Body of pancreas (tissue), 4 donors: ENCODE measurements around the gene SAPCD2. TPM values are rescaled to one million over a fixed set of nuclear protein-coding genes. Genes with fewer than 3 reads are reported as not detected.

ENCODE experiments used
- ATAC-seq: fragments of 150-250 bp; one replicate; pipeline ENCODE4 v1.9.1; 2016
- DNase-seq, 4 donors: peaks; one replicate each; pipeline ENCODE4 v3.0.0-alpha.2; 2019
- H3K27ac ChIP-seq, 4 donors: fragments of 200-600 bp; sonication (generic); 1 replicate in 3 of 4; 2 replicates in 1 of 4; pipeline versions ENCODE4 v1.5.1 to v1.6.1; 2016 to 2019; ENCODE audit warnings: mild to moderate bottlenecking in 1 of 4, mixed read lengths in 1 of 4, moderate library complexity in 1 of 4
- H3K27me3 ChIP-seq, 2 donors: fragments of 200-600 bp; sonication (generic); one replicate each; pipeline ENCODE4 v1.6.0; 2016; ENCODE audit warnings: mild to moderate bottlenecking in 1 of 2
- H3K36me3 ChIP-seq, 2 donors: fragments of 200-600 bp; sonication (generic); replicated peaks in 1 of 2; 2 replicates each; pipeline ENCODE4 v1.5.1; 2016; ENCODE audit warnings: low read depth in 2 of 2; ENCODE audit not compliant: insufficient read depth in 1 of 2
- H3K4me1 ChIP-seq: fragments of 200-600 bp; sonication (generic); one replicate; pipeline ENCODE4 v1.6.0; 2016
- H3K4me3 ChIP-seq, 2 donors: fragments of 200-600 bp; sonication (generic); 1 replicate in 1 of 2; 2 replicates in 1 of 2; pipeline ENCODE4 v1.5.1; 2016 to 2019
- H3K9me3 ChIP-seq, 3 donors: fragments of 200-600 bp; sonication (generic); 1 replicate in 2 of 3; 2 replicates in 1 of 3; pipeline ENCODE4 v1.5.1; 2016
- POLR2A ChIP-seq, 3 donors: fragments of 450-650 bp; IDR thresholded peaks; one replicate each; pipeline ENCODE4 v1.6.1; 2016; ENCODE audit warnings: antibody characterized with exemption in 3 of 3, mild to moderate bottlenecking in 2 of 3
- WGBS, 2 donors: methylation state at CpG; one replicate each; pipeline ENCODE4 v1.1.5; 2017; 5-methylcytosine and 5-hydroxymethylcytosine counted together
- intact Hi-C: fragments of 100-400 bp; cut with DNase I; formaldehyde crosslinking; loops from one replicate; pipeline ENCODE4 v1.15.1; 2023
- total RNA-seq, 2 donors: library from RNA; depleted of rRNA; stranded (reverse); fragments of >200 nt; gene quantifications; one replicate each; pipeline ENCODE4 v1.1.0, GENCODE V29; 2016
- TF ChIP-seq, protein P1 (sequence below), 7 experiments: fragments of 450-650 bp in 4 of 7; fragments of 200-600 bp in 3 of 7; sonication (generic) in 3 of 7; IDR thresholded peaks; one replicate each; pipeline ENCODE4 v1.5.1; 2016 to 2019; ENCODE audit warnings: antibody characterized with exemption in 7 of 7

The SAPCD2 gene
- total RNA-seq, 2 donors from 2014 or later, result 0.66 to 0.78 TPM

DNA sequence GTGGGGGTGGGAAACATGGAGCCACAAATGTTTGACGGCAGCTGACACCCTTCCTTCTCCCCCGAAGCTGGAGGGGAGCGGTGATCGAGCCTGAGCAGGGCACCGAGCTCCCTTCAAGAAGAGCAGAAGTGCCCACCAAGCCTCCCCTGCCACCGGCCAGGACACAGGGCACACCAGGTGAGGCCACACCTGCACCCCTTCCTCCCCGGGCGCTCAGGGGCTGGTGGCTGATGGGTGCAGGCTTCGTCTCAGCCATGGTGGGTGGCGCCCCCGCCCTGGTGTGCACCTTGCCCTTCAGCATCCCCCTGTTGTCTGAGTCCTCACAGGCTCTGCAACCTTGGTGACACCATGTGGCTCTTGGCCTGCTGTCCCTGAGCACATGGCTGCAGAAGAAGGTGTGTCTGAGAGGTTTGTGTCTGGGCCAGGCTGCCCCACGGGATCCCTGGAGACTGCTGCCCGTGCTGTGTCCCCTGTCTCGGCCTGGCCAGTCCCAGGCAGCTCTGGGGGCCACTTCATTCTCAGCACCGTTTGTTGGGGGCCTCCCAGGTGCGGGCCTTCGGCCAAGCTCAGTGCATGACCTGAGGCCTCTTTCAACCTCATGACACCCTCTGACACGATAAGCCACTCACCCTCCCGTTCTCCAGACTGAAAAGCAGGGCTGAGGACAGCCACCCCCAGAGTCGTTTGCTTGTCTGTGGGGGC, 27.6 kb upstream of the SAPCD2 start:
- peaks cover 9 to 21% of the 10 kb centered on the region in 2 donors for H3K36me3 ChIP-seq
- no peak overlapping the region for H3K4me3 ChIP-seq
- no peak overlapping the region for H3K27ac ChIP-seq
- no peaks in the 10 kb centered on the region for H3K4me1 ChIP-seq
- DNase-seq (no peak), ATAC-seq (no peak)
- H3K9me3 ChIP-seq, result no peaks in the 10 kb centered on the region
- no peaks in the 10 kb centered on the region for H3K27me3 ChIP-seq
- intact Hi-C loops, result no loop called here
- TF ChIP-seq, protein P1, sequence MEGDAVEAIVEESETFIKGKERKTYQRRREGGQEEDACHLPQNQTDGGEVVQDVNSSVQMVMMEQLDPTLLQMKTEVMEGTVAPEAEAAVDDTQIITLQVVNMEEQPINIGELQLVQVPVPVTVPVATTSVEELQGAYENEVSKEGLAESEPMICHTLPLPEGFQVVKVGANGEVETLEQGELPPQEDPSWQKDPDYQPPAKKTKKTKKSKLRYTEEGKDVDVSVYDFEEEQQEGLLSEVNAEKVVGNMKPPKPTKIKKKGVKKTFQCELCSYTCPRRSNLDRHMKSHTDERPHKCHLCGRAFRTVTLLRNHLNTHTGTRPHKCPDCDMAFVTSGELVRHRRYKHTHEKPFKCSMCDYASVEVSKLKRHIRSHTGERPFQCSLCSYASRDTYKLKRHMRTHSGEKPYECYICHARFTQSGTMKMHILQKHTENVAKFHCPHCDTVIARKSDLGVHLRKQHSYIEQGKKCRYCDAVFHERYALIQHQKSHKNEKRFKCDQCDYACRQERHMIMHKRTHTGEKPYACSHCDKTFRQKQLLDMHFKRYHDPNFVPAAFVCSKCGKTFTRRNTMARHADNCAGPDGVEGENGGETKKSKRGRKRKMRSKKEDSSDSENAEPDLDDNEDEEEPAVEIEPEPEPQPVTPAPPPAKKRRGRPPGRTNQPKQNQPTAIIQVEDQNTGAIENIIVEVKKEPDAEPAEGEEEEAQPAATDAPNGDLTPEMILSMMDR (IDR thresholded peaks at IDR 0.05), result no peak
- no peak for TF ChIP-seq POLR2A (IDR thresholded peaks at IDR 0.05)
- whole genome bisulfite sequencing, 2 donors, result 86 to 90% methylated on average over 5 to 20 of the region's 20 CpGs

DNA sequence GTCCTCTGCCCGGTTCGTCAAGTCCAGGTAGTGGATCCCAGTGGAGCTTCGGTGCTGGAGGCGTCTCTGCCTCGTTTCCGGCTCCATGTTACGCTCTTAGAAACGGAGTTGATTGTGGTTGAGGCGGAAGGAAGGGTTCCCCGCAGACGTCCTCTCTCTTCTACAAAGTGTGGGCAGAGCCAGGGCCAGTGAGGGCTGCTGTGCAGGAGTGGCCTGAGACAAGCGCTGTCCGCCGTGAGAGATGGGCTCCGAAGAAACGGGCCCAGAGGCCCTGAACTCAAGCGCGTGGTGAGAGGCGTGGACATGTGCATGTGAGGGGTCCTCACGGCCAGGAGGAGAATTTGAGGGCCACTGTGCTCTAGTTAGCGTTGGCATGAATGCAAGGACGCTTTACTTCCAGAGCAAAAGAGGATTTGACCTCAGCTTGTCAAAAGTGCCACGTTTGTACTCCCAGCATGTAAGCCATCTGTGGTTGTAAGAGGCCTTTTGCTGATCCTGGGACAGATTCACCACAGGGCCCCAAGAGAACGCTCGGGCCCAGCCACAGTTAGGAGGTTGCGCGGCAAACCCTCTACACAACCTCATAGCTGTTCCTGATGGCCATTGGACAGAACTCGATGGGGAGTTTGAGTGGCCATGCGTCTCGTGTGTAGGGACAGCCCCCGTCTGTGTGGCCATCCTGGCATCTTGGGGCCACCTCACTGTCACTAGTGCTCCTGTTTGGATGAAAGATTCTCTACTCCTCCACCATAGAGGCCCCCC, 26.6 kb upstream of the SAPCD2 start:
- no peak overlapping the region for H3K4me3 ChIP-seq
- no peaks in the 10 kb centered on the region for H3K27me3 ChIP-seq
- peaks cover 4 to 14% of the 10 kb centered on the region in 2 donors for H3K36me3 ChIP-seq
- intact Hi-C loops, result no loop called here
- 92 to 93% methylated on average over 22 to 31 of the region's 31 CpGs for WGBS, 2 donors
- H3K27ac ChIP-seq, result no peak overlapping the region
- H3K4me1 ChIP-seq, result no peaks in the 10 kb centered on the region
- TF ChIP-seq POLR2A (IDR thresholded peaks at IDR 0.05), result no peak
- H3K9me3 ChIP-seq, result no peaks in the 10 kb centered on the region
- ATAC-seq (no peak), DNase-seq (no peak)

DNA sequence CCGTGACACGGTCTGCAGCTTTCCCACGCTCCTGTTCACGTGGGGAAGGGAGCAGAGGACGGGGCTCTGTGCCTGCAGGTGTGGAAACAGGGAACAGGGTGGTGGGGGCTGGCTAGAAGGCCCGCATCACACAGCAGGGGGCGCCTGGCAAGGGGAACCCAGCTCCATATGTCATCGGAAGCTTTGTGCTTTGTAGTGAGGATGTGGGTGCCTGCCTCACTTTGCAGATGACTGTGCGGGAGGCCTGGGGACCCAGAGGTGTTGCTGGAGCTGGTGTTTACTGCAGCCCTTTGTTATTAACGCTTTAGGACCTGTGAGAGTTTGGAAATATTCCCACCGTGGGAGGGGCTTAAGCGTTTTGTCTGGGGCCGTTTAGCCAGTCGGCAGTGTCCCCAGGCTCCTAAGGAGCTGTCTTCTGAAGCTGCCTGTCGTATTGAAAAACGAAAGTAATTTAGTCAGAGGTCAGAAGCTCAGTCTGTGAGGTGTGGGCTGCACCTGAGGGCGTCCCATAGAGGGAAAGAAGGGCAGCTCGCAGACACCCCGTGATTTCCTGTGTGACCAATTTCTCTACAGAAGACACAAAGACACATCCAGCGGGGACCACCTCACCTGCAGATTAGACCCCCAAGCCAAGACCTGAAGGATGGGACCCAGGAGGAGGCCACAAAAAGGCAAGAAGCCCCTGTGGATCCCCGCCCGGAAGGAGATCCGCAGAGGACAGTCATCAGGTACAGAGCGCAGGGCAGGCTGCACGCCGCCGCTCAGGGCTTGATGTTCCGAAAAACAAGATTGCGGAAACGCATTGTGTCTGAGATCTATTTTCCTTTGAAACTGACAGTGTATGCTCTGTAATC, 25.5 kb upstream of the SAPCD2 start:
- H3K27me3 ChIP-seq, result no peaks in the 10 kb centered on the region
- ATAC-seq (no peak), DNase-seq (no peak)
- H3K36me3 ChIP-seq, result peaks cover 0 to 5% of the 10 kb centered on the region in 2 donors
- no peaks in the 10 kb centered on the region for H3K4me1 ChIP-seq
- WGBS, 2 donors, result 74 to 82% methylated on average over 25 to 30 of the region's 30 CpGs
- no peaks in the 10 kb centered on the region for H3K9me3 ChIP-seq
- no peak overlapping the region for H3K27ac ChIP-seq
- H3K4me3 ChIP-seq, result no peak overlapping the region
- intact Hi-C loops, result no loop called here
- TF ChIP-seq, protein P1 (IDR thresholded peaks at IDR 0.05), result peak in 1 of 7 experiments; percentile 10
- TF ChIP-seq POLR2A (IDR thresholded peaks at IDR 0.05), result no peak

DNA sequence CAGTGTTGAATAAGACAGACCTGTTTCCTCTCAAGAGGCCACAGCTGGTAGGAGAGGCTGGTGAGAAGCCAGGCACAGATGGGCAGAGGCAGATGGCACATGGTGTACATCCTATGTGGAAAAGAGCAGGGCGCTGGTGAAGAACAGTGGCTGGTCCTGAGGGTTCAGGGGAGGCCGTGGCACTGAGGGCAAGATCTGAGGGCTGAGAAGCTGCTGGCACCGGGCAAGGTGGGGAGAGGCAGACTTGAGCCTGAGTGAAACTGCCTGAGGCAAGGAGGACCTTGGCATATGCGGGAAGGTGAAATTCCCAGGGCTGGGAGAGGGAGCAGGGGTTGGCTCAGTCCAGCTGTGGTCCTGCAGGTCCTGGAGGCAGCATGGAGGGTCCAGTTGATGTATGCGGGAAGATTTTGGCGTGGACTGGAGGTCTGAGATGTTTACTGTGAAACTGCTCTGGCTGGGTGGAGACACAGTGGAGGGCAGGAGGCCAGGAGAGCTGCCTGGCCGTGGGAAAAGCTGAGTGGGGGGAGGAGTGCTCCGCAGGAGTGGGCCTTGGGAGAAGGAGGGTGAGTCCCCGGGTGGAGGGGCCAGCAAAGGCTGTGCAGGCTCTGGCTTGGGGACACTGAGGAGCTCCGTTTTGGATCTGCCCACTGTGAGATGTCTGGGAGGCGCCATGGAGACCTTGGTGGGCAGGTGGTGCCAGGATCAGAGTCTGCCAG, 19.0 kb upstream of the SAPCD2 start:
- no peaks in the 10 kb centered on the region for H3K36me3 ChIP-seq
- H3K4me1 ChIP-seq, result peaks cover 42% of the 10 kb centered on the region
- H3K27ac ChIP-seq, result no peak overlapping the region
- WGBS, 2 donors, result 50 to 52% methylated on average over 11 of the region's 11 CpGs
- intact Hi-C loops, result no loop called here
- TF ChIP-seq POLR2A (IDR thresholded peaks at IDR 0.05), result no peak
- TF ChIP-seq, protein P1 (IDR thresholded peaks at IDR 0.05), result no peak
- no peak overlapping the region for H3K4me3 ChIP-seq
- DNase-seq (no peak), ATAC-seq (no peak)
- no peaks in the 10 kb centered on the region for H3K9me3 ChIP-seq
- no peaks in the 10 kb centered on the region for H3K27me3 ChIP-seq
